Anterior cingulate cortex (tissue), 58 donors: Measurements from ENCODE around the gene EMC10.
A peak's percentile ranks its signal among the peaks of the same experiment; 100 is the strongest.
"Not testable (repeated sequence)": the region's sequence is repeated elsewhere in the genome, so short reads cannot be mapped to it uniquely, and the experiment has no call there.

Experiments
- DNase-seq, 58 donors: peaks; one replicate each; lab custom pipeline; 2025; lab: John Stamatoyannopoulos, UW

EMC10 gene

DNA sequence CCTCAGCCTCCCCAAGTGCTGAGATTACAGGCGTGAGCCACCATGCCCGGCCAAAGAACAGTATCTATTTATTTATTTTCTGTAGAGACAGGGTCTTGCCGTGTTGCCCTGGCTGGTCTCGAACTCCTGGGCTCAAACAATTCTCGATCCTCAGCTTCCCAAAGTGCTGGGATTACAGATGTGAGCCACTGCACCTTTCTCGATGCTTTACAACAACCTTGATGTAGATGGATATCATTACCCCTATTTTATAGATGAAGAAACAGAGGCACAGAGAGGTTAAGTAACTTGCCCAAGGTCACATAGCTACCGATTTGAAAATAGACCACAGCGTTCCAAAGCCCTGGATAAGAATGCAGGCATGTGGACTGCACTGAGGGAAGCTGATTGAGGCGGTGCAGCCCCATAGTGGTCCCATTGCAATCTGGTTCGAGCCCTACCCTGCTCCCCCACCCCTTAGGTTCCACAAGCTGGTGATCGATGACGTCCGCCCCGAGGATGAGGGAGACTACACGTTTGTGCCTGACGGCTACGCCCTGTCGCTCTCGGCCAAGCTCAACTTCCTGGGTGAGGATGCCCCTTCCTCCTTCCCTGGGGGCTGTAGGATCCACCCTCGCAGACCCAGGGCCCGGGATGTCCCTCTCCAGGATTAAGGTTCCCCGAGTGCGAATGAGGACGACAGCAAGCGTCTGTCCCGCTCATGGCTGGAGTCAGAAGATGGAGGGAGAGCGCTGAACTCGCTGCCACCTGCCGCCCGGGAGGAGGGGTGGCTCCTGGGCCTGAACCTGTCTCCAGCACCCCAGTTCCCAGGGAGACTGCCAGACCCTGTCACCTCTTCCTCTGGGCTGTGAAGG lies 25.7 kb upstream of the EMC10 start:
- DNase-seq, result no peak

- no peak for DNase-seq
Measured at GRCh38 chr19:50451223-50451534, 25.1 kb upstream of the EMC10 start.

DNA sequence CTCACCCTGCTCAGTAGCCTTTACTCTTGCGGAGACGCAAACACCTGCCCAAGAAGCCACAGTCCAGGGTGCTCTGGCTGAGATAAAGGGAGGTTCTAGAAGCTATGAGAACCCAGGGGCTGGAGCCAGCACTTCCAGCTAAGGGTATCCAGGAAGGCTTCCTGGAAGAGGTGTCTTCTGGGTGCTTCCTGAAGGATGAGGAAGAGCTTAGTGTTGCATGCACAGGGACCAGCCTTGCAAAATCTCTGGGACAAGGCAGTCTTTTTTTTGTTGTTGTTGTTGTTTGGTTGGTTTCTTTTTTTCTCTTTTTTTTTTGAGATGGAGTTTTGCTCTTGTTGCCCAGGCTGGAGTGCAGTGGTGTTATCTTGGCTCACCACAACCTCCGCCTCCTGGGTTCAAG lies 23.1 kb upstream of the EMC10 start:
- DNase-seq, result no peak

GRCh38 chr19:50455992-50456391 lies 20.3 kb upstream of the EMC10 start:
- DNase-seq, result no peak

- DNase-seq, result no peak
Measured at GRCh38 chr19:50457300-50457699, 19.0 kb upstream of the EMC10 start.

GRCh38 chr19:50458396-50459066 lies 17.8 kb upstream of the EMC10 start:
- DNase-seq, result no peak

- no peak for DNase-seq
Measured at GRCh38 chr19:50459067-50459456, 17.2 kb upstream of the EMC10 start.

DNA sequence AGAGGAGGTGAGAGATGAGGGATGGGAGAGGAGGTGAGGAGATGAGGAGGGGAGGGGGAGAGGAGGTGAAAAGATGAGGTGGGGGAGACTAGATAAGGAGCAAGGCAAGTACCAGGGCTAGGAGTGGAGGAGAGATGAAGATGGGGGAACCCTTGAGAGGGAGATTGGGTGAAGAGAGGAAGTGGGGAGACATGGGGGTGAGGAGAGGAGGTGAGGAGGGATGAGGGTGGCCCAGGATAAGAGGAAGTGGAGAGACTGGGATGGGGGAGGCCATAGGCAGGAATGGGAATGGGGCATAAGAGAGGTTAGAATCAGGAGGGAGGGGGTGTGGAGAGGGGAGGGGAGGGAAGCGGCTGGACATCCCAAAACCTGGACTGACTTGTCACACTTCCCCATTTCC lies 16.7 kb upstream of the EMC10 start:
- no peak for DNase-seq

DNA sequence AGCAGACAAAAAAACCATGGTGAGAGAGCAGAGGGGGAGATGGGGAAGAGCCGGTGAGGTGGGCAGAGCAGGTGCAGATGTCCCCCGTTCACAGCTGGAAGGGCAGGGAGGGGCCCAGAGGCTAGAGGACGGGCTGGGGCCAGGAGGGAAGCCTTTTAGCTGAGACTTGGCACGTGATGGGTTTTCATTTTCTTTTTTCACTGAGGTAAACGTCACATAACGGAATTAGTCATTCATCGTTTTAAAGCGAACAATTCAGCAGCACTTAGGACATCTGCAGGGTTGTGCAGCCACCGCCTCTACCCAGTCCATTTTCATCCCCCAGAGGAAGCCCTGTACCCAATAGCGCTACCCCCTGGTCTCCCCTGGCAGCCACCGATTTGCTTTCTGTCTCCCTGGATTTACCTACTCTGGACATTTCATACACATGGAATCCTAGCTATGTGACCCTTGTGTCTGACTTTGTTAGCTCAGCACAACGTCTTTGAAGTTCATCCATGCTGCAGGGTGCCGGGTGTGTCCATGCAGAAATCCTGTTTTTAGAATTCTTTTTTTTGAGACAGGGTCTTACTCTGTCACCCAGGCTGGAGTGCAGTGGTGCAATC lies 16.0 kb upstream of the EMC10 start:
- no peak for DNase-seq

- DNase-seq, result peak in 38 of 58 donors; percentile 3 to 66 (median 24)
Measured at GRCh38 chr19:50461066-50461875, 15.0 kb upstream of the EMC10 start.

DNA sequence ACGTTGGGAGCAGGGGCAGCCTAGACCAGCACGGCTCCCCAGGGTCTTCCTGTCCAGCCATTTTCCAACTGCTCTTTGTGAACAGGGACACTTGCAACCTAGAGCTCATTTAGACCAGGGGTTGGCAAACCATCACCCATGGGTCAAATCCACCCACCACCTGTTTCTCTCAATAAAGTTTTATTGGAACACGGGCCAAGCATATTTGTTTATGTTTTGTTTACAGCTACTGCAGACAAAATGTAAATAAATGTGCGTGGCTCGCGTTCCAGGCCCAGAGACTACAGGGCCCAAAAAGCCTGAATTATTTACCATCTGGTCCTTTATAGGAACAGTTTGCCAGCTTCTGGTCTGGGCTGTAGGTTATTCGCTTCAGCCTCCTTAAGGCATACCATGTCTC lies 13.3 kb upstream of the EMC10 start:
- no peak for DNase-seq

DNA sequence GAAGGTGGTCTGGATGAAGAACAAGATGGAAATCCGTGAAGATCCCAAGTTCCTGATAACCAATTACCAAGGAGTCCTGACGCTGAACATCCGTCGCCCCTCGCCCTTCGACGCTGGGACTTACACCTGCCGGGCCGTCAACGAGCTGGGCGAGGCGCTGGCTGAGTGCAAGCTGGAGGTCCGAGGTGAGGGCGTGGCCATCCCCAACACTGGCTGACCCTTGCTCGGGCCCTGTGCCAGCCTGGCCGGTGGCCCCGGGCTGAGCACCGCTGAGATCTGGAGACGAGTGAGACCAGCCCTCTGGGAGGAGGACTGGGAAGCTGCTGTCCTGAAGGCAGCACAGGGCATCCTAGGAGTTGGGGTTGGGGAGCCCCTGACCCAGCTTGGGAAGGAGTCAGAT lies 12.0 kb upstream of the EMC10 start:
- no peak for DNase-seq

DNA sequence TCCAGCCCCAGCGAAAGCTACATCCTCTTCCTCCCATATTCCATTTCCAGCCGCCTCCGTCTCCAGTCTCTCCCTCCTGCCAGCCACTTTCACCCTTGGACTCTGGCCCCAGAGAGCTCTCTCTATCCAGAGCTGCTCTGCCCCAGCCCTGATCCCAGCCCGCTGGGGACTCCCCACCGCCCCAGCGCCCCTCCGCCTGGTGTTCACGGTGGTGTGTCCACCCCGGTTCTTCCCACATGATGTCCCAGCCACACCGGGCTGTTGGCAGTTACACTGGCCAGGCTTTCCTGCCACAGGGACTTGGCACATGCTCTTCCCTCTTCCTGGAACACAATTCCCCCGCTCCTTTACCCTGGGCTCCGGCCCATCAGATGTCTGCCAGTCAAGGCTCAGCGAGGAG lies 11.3 kb upstream of the EMC10 start:
- DNase-seq, result no peak

GRCh38 chr19:50465986-50466705 lies 10.2 kb upstream of the EMC10 start:
- DNase-seq, result peak in 1 of 58 donors; percentile 20

DNA sequence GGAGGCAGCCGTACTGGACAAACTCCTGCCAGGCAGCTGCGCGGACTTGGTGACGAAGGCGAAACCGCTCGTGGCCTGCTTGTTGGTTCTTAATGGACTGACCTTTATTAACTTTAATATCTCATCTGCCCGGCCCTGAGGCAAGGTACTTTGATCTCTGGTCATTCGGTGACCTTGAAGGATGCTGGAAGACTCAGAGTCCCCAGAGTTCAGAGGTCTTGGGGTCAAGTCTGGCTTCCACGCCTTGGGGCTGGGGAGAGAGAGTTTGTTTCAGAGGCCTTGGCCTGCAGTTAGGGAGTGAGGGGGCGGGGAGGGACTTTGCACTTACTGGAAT lies 9.6 kb upstream of the EMC10 start:
- DNase-seq, result no peak

GRCh38 chr19:50467566-50467965 lies 8.7 kb upstream of the EMC10 start:
- DNase-seq, result no peak

GRCh38 chr19:50468818-50469217 lies 7.5 kb upstream of the EMC10 start:
- DNase-seq, result no peak

DNA sequence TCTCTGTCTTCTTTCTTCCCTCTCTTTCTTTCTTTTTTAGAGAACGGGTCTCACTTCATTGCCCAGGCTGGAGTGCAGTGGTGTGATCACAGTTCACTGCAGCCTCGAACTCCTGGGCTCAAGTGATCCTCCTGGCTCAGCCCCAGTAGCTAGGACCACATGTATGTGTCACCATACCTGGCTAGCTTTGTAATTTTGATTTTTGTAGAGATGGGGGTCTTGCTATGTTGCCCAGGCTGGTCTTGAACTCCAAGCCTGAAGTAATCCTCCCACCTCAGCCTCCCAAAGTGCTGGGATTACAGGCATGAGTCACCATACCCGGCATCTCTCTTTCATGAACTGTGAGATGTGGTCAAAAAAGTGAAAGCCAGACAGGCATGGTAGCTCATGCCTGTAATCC lies 3.0 kb upstream of the EMC10 start:
- not testable (repeated sequence) for DNase-seq

- no peak for DNase-seq
Measured at GRCh38 chr19:50475101-50475568, 1.2 kb upstream of the EMC10 start.

DNA sequence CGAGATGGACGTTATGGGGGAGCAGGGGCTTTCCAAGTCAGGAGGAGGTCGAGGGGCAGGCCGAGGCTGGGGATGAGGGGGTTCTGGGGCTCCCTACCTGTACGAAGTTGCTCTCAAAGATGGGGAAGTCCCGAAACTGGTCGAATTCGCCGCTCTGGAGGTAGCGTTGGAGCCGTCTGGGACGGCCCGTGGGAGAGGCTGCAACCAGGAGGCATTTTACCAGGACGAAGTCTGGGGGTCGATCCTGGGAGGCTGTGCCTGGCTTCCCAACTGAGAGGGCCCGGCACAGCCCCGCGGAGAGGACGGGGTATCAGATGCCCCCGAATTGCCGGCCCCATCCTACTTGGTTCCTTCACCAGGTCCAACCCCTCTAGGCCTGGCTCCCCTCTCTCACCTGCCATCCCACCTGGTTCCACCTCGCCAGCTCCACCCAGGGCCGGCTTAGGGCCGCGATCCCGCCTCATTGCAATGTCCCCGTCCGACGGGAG lies 527 bp upstream of the EMC10 start:
- no peak for DNase-seq
